Natural killer cell (primary cell): Measurements from ENCODE around the gene TMEM120B. TPM values are rescaled to one million over a fixed set of nuclear protein-coding genes. Genes with fewer than 3 reads are reported as not detected.

Experiments used
- ATAC-seq, 3 donors: fragments of 150-1000 bp in 2 of 3; fragments of 200-7000 bp in 1 of 3; cut with Tn5 transposase; 1 replicate in 1 of 3; 2 replicates in 2 of 3; pipeline ENCODE4 v1.10.0; 2021; ENCODE audit warnings: mild to moderate bottlenecking in 2 of 3, moderate library complexity in 2 of 3
- DNase-seq, 2 donors: peaks; one replicate each; pipeline versions ENCODE4 v3.0.0 to v3.0.0-alpha.2; 2013 to 2021; ENCODE audit warnings: mixed read lengths in 1 of 2
- H3K27ac ChIP-seq: one replicate; pipeline ENCODE4 v1.5.1; 2013; ENCODE audit warnings: mild to moderate bottlenecking, low read length
- H3K27me3 ChIP-seq: one replicate; pipeline ENCODE4 v1.6.1; 2013; ENCODE audit warnings: low read length; ENCODE audit not compliant: control insufficient read depth, insufficient read depth
- H3K36me3 ChIP-seq: one replicate; pipeline ENCODE4 v1.6.1; 2013; ENCODE audit warnings: low read length; ENCODE audit not compliant: control insufficient read depth, insufficient read depth
- H3K4me1 ChIP-seq: one replicate; pipeline ENCODE4 v1.6.1; 2013; ENCODE audit warnings: low read length; ENCODE audit not compliant: control insufficient read depth, insufficient read depth
- H3K4me3 ChIP-seq: one replicate; pipeline ENCODE4 v1.5.1; 2013; ENCODE audit warnings: low read length
- H3K9me3 ChIP-seq: one replicate; pipeline ENCODE4 v1.6.1; 2013; ENCODE audit warnings: low read length; ENCODE audit not compliant: control insufficient read depth, insufficient read depth
- H3K27ac Mint-ChIP-seq, 2 donors: one replicate each; pipeline ENCODE4 v1.8.0; 2022; ENCODE audit warnings: mild to moderate bottlenecking in 2 of 2, mixed read lengths in 2 of 2, moderate library complexity in 1 of 2
- H3K27me3 Mint-ChIP-seq, 2 donors: one replicate each; pipeline ENCODE4 v1.8.0; 2022; ENCODE audit warnings: low read depth in 2 of 2, mixed read lengths in 2 of 2
- H3K36me3 Mint-ChIP-seq: one replicate; pipeline ENCODE4 v1.8.0; 2022; ENCODE audit warnings: mixed read lengths
- H3K4me1 Mint-ChIP-seq, 2 donors: one replicate each; pipeline ENCODE4 v1.8.0; 2022; ENCODE audit warnings: mixed read lengths in 2 of 2
- H3K4me3 Mint-ChIP-seq: one replicate; pipeline ENCODE4 v1.8.0; 2022; ENCODE audit warnings: mild to moderate bottlenecking, moderate library complexity, mixed read lengths
- H3K9me3 Mint-ChIP-seq, 2 donors: one replicate each; pipeline ENCODE4 v1.8.0; 2022; ENCODE audit warnings: mixed read lengths in 2 of 2
- CTCF ChIP-seq: fragments of 200-600 bp; IDR thresholded peaks from one replicate; pipeline ENCODE4 v1.8.0; 2022; ENCODE audit warnings: antibody characterized with exemption
- WGBS: methylation state at CpG from one replicate; pipeline ENCODE4 v1.1.7; 2013; ENCODE audit warnings: missing lambda C conversion rate; ENCODE audit not compliant: insufficient coverage; 5-methylcytosine and 5-hydroxymethylcytosine counted together
- intact Hi-C: fragments of 100-400 bp; cut with micrococcal nuclease; formaldehyde crosslinking; loops from one replicate; pipeline ENCODE4 v1.14.2; 2022
- total RNA-seq, 4 donors: library from RNA; stranded (reverse); fragments of 120-200 nt in 1 of 4; gene quantifications; one replicate each; pipeline versions ENCODE4 v1.2.3 to v1.2.4, GENCODE V29; 2013 to 2022

TMEM120B gene
- total RNA-seq, 3 donors from 2014 or later (not counting 1 experiment from before 2014, with no cell fraction given): 6.3 to 8.4 (median 7.9) TPM

- Histone ChIP-seq H3K27ac (no peak overlapping the region), H3K36me3 (no peaks in the 10 kb centered on the region), H3K9me3 (peaks cover 6% of the 10 kb centered on the region), H3K4me1 (no peaks in the 10 kb centered on the region), H3K4me3 (no peak overlapping the region), H3K27me3 (no peaks in the 10 kb centered on the region)
- Mint-ChIP-seq H3K36me3 (no peaks in the 10 kb centered on the region), H3K4me1 (peaks cover 0 to 11% of the 10 kb centered on the region in 2 donors), H3K9me3 (no peaks in the 10 kb centered on the region), H3K27me3 (no peaks in the 10 kb centered on the region), H3K4me3 (no peak overlapping the region), H3K27ac (peak overlapping the region in 1 of 2 donors; percentile 63)
- no peak for DNase-seq
- WGBS: 81% methylated on average over 11 of the region's 13 CpGs
- ATAC-seq: no peak
- intact Hi-C loops: no loop called here
- no peak for TF ChIP-seq CTCF
These were observed 35.6 kb downstream of the TMEM120B start for GRCh38 chr12:121748218-121748570.

- Mint-ChIP-seq H3K36me3 (no peaks in the 10 kb centered on the region), H3K4me1 (peaks cover 0 to 11% of the 10 kb centered on the region in 2 donors), H3K27ac (peak overlapping the region in 1 of 2 donors; percentile 63), H3K9me3 (no peaks in the 10 kb centered on the region), H3K4me3 (no peak overlapping the region), H3K27me3 (no peaks in the 10 kb centered on the region)
- H3K27ac ChIP-seq: no peak overlapping the region
- peak; percentile 49 to 75 (median 53) for ATAC-seq
- H3K4me3 ChIP-seq: no peak overlapping the region
- intact Hi-C loops: no loop called here
- peak in 1 of 2 donors; percentile 32 for DNase-seq
- WGBS: 68% methylated on average over 17 of the region's 17 CpGs
- H3K27me3 ChIP-seq: no peaks in the 10 kb centered on the region
- H3K36me3 ChIP-seq: no peaks in the 10 kb centered on the region
- no peak for TF ChIP-seq CTCF
- no peaks in the 10 kb centered on the region for H3K4me1 ChIP-seq
- H3K9me3 ChIP-seq: peaks cover 6% of the 10 kb centered on the region
These were observed 36.2 kb downstream of the TMEM120B start for GRCh38 chr12:121748571-121749265.

- no peaks in the 10 kb centered on the region for H3K9me3 Mint-ChIP-seq
These were observed 36.7 kb downstream of the TMEM120B start for GRCh38 chr12:121749267-121749666.

More at GRCh38 chr12:121749267-121749666, 36.7 kb downstream of the TMEM120B start:
- Histone ChIP-seq H3K9me3 (peaks cover 6% of the 10 kb centered on the region), H3K27me3 (no peaks in the 10 kb centered on the region), H3K27ac (no peak overlapping the region), H3K4me1 (no peaks in the 10 kb centered on the region), H3K36me3 (no peaks in the 10 kb centered on the region), H3K4me3 (no peak overlapping the region)
- H3K36me3 Mint-ChIP-seq: no peaks in the 10 kb centered on the region
- peak overlapping the region in 1 of 2 donors; percentile 63 for H3K27ac Mint-ChIP-seq
- no peaks in the 10 kb centered on the region for H3K27me3 Mint-ChIP-seq
- no peak overlapping the region for H3K4me3 Mint-ChIP-seq
- intact Hi-C loops: no loop called here
- H3K4me1 Mint-ChIP-seq: peaks cover 0 to 11% of the 10 kb centered on the region in 2 donors
- WGBS: 94% methylated on average over 10 of the region's 10 CpGs
- DNase-seq (no peak), ATAC-seq (no peak)
- TF ChIP-seq CTCF: no peak
